DMS114 treated with DMSO at 0.1 percent for 48 hours (cell line): Measurements from ENCODE around the gene C12orf76.
"Not testable (repeated sequence)": the region's sequence is repeated elsewhere in the genome, so short reads cannot be mapped to it uniquely, and the experiment has no call there.

Experiments
- DNase-seq: peaks from one replicate; lab custom pipeline; 2025; ENCODE audit not compliant: unreplicated experiment; lab: John Stamatoyannopoulos, UW

The C12orf76 gene

GRCh38 chr12:110065540-110065939, 17.2 kb upstream of the C12orf76 start:
- DNase-seq = no peak

- DNase-seq = no peak
Measured at GRCh38 chr12:110062241-110062640, 13.9 kb upstream of the C12orf76 start.

- DNase-seq = no peak
Measured at GRCh38 chr12:110059651-110060000, 11.3 kb upstream of the C12orf76 start.

- no peak for DNase-seq
Measured at GRCh38 chr12:110058875-110059615, 10.7 kb upstream of the C12orf76 start.

GRCh38 chr12:110056643-110057042, 8.3 kb upstream of the C12orf76 start:
- DNase-seq = not testable (repeated sequence)

GRCh38 chr12:110055375-110056352, 7.3 kb upstream of the C12orf76 start:
- not testable (repeated sequence) for DNase-seq

GRCh38 chr12:110050927-110051326, 2.6 kb upstream of the C12orf76 start:
- no peak for DNase-seq

GRCh38 chr12:110049666-110050065, 1.3 kb upstream of the C12orf76 start:
- DNase-seq = not testable (repeated sequence)

- DNase-seq = not testable (repeated sequence)
Measured at GRCh38 chr12:110049034-110049433, 712 bp upstream of the C12orf76 start.

- DNase-seq = no peak
Measured at GRCh38 chr12:110047297-110047940, 903 bp downstream of the C12orf76 start.

- no peak for DNase-seq
Measured at GRCh38 chr12:110046451-110047187, 1.7 kb downstream of the C12orf76 start.

GRCh38 chr12:110042264-110042663, 6.1 kb downstream of the C12orf76 start:
- no peak for DNase-seq

- DNase-seq = no peak
Measured at GRCh38 chr12:110039085-110039807, 9.1 kb downstream of the C12orf76 start.

GRCh38 chr12:110038741-110039084, 9.6 kb downstream of the C12orf76 start:
- DNase-seq = no peak

- no peak for DNase-seq
Measured at GRCh38 chr12:110037315-110037714, 11.0 kb downstream of the C12orf76 start.

- DNase-seq = no peak
Measured at GRCh38 chr12:110035534-110036104, 12.7 kb downstream of the C12orf76 start.

GRCh38 chr12:110033888-110034287, 14.4 kb downstream of the C12orf76 start:
- DNase-seq = no peak

- no peak for DNase-seq
Measured at GRCh38 chr12:110029290-110029815, 19.0 kb downstream of the C12orf76 start.

- no peak for DNase-seq
Measured at GRCh38 chr12:110028323-110028722, 20.0 kb downstream of the C12orf76 start.

- DNase-seq = no peak
Measured at GRCh38 chr12:110024051-110024450, 24.3 kb downstream of the C12orf76 start.
